Chondrocyte (in vitro differentiated cells): ENCODE data around the gene COL4A4. TPM values are rescaled to one million over a fixed set of nuclear protein-coding genes. Genes with fewer than 3 reads are reported as not detected.

Experiments
- DNase-seq: peaks from one replicate; pipeline ENCODE4 v3.0.0; 2021; ENCODE audit warnings: mixed read lengths, low spot score
- H3K27ac Mint-ChIP-seq: one replicate; pipeline ENCODE4 v1.8.0; 2021; ENCODE audit warnings: mild to moderate bottlenecking, moderate library complexity, mixed read lengths; ENCODE audit not compliant: unreplicated experiment
- H3K27me3 Mint-ChIP-seq: 2 replicates; pipeline ENCODE4 v1.8.0; 2021; ENCODE audit warnings: low read depth, mixed read lengths
- H3K36me3 Mint-ChIP-seq: 2 replicates; pipeline ENCODE4 v1.8.0; 2021; ENCODE audit warnings: low read depth, mixed read lengths
- H3K4me1 Mint-ChIP-seq: 2 replicates; pipeline ENCODE4 v1.8.0; 2021; ENCODE audit warnings: low read depth, mild to moderate bottlenecking, mixed read lengths
- H3K4me3 Mint-ChIP-seq: one replicate; pipeline ENCODE4 v1.8.0; 2021; ENCODE audit warnings: mild to moderate bottlenecking, moderate library complexity, mixed read lengths; ENCODE audit not compliant: unreplicated experiment
- H3K9me3 Mint-ChIP-seq: 2 replicates; pipeline ENCODE4 v1.8.0; 2021; ENCODE audit warnings: low read depth, mixed read lengths
- total RNA-seq: library from RNA; stranded (reverse); gene quantifications from 3 replicates; pipeline ENCODE4 v1.2.1, GENCODE V29; 2021
- TF ChIP-seq, protein P1 (sequence below): fragments of 200-600 bp; sonication (generic); IDR thresholded peaks from 2 replicates; pipeline ENCODE4 v1.5.0; 2021; ENCODE audit warnings: antibody characterized with exemption, mild to moderate bottlenecking, moderate library complexity

Gene COL4A4
- total RNA-seq, 1 donor from 2014 or later = 7.3 TPM

DNA sequence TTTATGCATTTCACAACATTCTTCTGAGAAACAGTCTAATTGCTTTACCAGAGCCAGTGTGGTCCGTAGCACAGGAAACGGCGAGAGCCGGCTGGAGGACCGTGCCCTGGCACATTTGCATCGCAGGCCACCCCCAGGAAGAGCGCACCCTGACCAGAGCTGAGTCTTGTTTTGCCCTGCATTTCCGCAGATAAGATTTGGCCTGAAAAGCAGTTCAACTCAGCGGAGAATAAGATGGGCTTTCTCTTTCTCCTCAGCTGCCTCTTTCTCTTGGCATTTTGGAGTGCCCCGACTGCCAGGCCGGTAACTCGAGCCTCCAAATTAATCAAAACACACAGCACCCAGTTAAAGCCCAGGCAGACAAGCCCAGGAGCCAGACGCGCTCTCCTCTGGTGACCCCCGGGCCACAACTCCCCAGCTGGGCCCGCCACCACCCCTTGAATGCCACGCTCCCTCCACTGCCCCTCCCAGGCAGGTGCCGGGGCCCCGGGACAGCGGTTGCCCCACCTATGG, 464 bp downstream of the COL4A4 start:
- TF ChIP-seq, protein P1, sequence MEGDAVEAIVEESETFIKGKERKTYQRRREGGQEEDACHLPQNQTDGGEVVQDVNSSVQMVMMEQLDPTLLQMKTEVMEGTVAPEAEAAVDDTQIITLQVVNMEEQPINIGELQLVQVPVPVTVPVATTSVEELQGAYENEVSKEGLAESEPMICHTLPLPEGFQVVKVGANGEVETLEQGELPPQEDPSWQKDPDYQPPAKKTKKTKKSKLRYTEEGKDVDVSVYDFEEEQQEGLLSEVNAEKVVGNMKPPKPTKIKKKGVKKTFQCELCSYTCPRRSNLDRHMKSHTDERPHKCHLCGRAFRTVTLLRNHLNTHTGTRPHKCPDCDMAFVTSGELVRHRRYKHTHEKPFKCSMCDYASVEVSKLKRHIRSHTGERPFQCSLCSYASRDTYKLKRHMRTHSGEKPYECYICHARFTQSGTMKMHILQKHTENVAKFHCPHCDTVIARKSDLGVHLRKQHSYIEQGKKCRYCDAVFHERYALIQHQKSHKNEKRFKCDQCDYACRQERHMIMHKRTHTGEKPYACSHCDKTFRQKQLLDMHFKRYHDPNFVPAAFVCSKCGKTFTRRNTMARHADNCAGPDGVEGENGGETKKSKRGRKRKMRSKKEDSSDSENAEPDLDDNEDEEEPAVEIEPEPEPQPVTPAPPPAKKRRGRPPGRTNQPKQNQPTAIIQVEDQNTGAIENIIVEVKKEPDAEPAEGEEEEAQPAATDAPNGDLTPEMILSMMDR = no peak
- peaks cover 5% of the 10 kb centered on the region for H3K4me1 Mint-ChIP-seq
- DNase-seq = no peak
- H3K9me3 Mint-ChIP-seq = peaks cover 18% of the 10 kb centered on the region
- no peaks in the 10 kb centered on the region for H3K27me3 Mint-ChIP-seq
- no peak overlapping the region for H3K27ac Mint-ChIP-seq
- peak overlapping the region; percentile 76 for H3K4me3 Mint-ChIP-seq
- peaks cover 9% of the 10 kb centered on the region for H3K36me3 Mint-ChIP-seq

DNA sequence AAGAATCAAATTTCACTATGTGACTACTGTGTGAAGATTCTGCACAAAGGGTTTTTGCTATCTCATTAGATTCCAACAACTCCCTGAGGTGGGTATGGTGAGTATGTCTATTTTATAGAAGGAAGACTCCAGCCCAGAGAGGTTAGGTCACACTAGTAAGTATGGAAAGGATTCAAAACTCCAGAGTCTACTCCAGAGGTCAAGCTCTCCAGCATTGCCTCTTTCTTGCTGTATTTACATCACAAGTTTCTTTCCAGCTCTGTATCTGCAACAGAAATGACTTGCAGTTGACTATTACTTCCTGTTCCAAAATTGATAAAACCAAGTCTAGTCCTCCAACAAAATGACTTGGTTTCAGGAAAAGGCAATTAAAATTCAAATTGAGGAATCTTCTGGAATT, 2.1 kb downstream of the COL4A4 start:
- Mint-ChIP-seq H3K9me3 (peaks cover 9% of the 10 kb centered on the region), H3K27ac (no peak overlapping the region), H3K27me3 (no peaks in the 10 kb centered on the region), H3K36me3 (peaks cover 9% of the 10 kb centered on the region), H3K4me3 (no peak overlapping the region), H3K4me1 (peaks cover 5% of the 10 kb centered on the region)
- DNase-seq = no peak
- TF ChIP-seq, protein P1 = no peak

DNA sequence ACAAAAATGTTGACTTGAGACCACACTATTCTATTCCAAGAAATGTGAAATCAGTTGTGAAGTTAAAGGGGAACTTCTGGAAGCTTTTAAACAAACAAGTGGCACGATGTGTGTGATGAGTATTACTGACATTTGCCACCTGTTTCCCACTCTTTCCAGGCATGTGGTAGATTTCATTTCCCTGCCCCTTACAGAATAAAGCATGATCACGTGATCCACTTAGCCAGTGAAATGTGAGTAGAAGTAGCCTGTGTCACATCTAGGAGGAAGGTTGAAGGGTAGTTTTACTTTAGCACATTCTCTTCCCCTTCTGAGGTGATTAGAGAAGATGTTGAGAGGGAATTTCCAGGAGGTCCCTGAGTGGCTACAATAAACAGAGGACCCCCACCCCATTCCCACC, 3.8 kb downstream of the COL4A4 start:
- TF ChIP-seq, protein P1 = no peak
- peaks cover 2% of the 10 kb centered on the region for H3K36me3 Mint-ChIP-seq
- H3K27me3 Mint-ChIP-seq = no peaks in the 10 kb centered on the region
- no peak overlapping the region for H3K4me3 Mint-ChIP-seq
- H3K27ac Mint-ChIP-seq = no peak overlapping the region
- no peaks in the 10 kb centered on the region for H3K9me3 Mint-ChIP-seq
- no peak for DNase-seq
- H3K4me1 Mint-ChIP-seq = peaks cover 9% of the 10 kb centered on the region

DNA sequence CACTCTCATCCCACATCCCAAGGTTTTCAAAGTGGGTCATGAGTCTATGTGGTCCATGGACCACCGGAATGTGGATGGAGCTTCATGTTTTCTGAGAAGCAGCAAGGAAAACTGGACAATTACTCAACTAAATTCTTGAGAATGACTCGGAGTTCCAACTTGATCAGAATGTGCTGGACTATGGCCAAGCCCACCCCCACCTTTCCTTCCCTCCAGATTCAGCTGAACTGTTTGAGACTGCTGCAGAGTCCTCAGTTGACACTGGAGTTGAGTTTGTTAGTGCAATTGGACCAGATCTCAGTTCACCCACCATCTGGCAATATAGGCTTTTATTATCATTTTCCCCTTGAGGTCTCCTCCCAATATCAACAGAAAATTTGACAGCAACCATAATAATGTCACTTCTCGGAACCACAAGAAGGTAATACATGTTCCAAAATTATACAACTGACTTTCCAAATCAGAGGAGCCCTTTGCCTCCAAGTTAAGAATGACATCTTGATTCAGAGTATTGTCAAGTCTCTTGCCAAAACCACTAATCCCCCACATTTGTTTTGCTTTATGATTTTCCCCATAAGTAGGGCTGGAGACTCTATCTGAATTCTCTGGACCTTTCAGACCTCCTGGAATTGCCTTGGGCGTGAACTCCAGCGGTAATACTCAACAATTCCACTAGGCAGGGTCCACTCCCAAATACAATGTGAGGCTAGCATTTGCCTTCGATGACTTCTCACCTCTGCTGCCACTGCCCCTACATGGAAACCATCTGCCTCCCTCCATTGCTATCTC, 8.8 kb downstream of the COL4A4 start:
- Mint-ChIP-seq H3K27me3 (no peaks in the 10 kb centered on the region), H3K27ac (no peak overlapping the region), H3K4me3 (no peak overlapping the region), H3K4me1 (peaks cover 22% of the 10 kb centered on the region), H3K9me3 (no peaks in the 10 kb centered on the region), H3K36me3 (peaks cover 2% of the 10 kb centered on the region)
- no peak for DNase-seq
- TF ChIP-seq, protein P1 = no peak

DNA sequence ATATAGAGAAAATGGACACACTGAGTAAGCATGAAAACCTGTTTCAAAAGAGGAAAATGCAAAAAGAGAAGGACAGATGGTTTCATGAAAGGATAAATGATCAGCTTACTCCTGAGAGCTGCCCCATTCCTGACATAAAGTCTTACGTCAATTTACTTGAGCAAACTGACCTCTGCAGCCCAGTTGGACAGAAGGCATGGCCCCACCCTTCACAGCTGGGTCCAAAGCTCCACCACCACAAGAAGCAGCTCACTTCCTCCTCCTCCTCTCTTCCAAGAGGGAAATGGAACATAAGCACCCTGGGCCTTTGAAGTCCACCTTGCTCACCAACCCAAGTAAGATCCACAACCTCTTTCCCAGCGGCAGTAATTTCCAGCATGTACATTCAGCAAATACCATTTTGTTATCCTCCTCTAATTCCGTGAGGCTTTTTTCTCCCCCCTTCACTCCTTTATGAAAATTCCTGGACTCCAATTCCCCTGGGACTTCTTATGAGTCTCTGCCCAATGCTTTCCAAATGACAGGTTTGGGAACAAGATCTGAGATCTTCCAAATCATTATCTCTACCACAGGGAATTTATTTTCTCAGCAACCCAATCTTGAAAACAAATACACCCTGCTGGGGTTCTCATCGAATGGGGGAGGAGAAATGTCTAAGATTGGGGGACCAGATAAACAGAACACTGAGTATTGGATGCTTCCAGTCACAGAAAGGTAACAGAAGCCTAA, 10.1 kb downstream of the COL4A4 start:
- DNase-seq = no peak
- Mint-ChIP-seq H3K36me3 (no peaks in the 10 kb centered on the region), H3K27ac (no peak overlapping the region), H3K4me1 (peaks cover 22% of the 10 kb centered on the region), H3K27me3 (no peaks in the 10 kb centered on the region), H3K9me3 (no peaks in the 10 kb centered on the region), H3K4me3 (no peak overlapping the region)
- TF ChIP-seq, protein P1 = no peak
